Erythroblast (primary cell): ENCODE data around the gene TRIAP1.

Experiments used
- GATA1 ChIP-seq: IDR thresholded peaks from 2 replicates; pipeline ENCODE4 v1.6.1; 2011; ENCODE audit warnings: low read depth, mild to moderate bottlenecking, control low read depth, low read length, moderate library complexity
- POLR2A ChIP-seq: IDR thresholded peaks from 2 replicates; pipeline ENCODE4 v1.6.1; 2011; ENCODE audit warnings: mild to moderate bottlenecking, low read length

DNA sequence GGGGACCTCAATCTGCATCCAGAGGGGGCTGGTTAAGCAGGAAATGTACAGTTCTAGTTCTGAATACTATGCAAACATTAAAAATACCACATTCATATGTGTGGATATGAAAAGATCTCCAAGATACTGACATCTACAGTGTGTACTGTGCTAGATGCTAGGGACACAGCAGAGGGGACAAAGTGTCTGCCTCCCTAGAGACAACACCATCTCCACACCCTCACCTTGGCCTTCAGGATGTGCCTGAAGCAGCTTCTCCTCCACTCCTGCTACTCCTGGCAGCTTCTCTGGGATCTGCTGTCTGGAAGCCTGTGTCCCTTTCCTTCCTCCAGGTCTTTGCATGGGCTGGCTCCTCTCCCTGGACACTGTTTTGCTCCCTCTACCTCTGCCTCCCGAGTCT lies 34.0 kb upstream of the TRIAP1 start:
- no peak for TF ChIP-seq POLR2A
- TF ChIP-seq GATA1, result no peak
